HG02973 (cell line): ENCODE measurements around the gene MAML3.

Experiments used
- ATAC-seq: cut with Tn5 transposase; IDR thresholded peaks from one replicate; pipeline ENCODE4 v1.9.1; 2021; ENCODE audit warnings: moderate library complexity; ENCODE audit not compliant: unreplicated experiment

MAML3 gene

GRCh38 chr4:140080883-140081282 lies 73.1 kb downstream of the MAML3 start:
- no peak for ATAC-seq

- ATAC-seq: no peak
These were observed 75.6 kb downstream of the MAML3 start for GRCh38 chr4:140078366-140078765.

- ATAC-seq: no peak
These were observed 77.7 kb downstream of the MAML3 start for GRCh38 chr4:140076307-140076706.

- peak; percentile 88 for ATAC-seq
These were observed 82.2 kb downstream of the MAML3 start for GRCh38 chr4:140071806-140072205.

- no peak for ATAC-seq
These were observed 83.0 kb downstream of the MAML3 start for GRCh38 chr4:140070973-140071372.

- no peak for ATAC-seq
These were observed 83.6 kb downstream of the MAML3 start for GRCh38 chr4:140070366-140070765.

- no peak for ATAC-seq
These were observed 84.9 kb downstream of the MAML3 start for GRCh38 chr4:140069066-140069465.

GRCh38 chr4:140068271-140068670 lies 85.7 kb downstream of the MAML3 start:
- ATAC-seq: no peak

- ATAC-seq: no peak
These were observed 87.7 kb downstream of the MAML3 start for GRCh38 chr4:140066031-140066930.

GRCh38 chr4:140065393-140065792 lies 88.6 kb downstream of the MAML3 start:
- ATAC-seq: no peak

- ATAC-seq: no peak
These were observed 92.2 kb downstream of the MAML3 start for GRCh38 chr4:140061659-140062289.

- ATAC-seq: no peak
These were observed 92.8 kb downstream of the MAML3 start for GRCh38 chr4:140061194-140061593.

- ATAC-seq: no peak
These were observed 94.8 kb downstream of the MAML3 start for GRCh38 chr4:140059159-140059558.

GRCh38 chr4:140057701-140058100 lies 96.3 kb downstream of the MAML3 start:
- ATAC-seq: no peak

- no peak for ATAC-seq
These were observed 98.0 kb downstream of the MAML3 start for GRCh38 chr4:140056015-140056414.

GRCh38 chr4:140054861-140055260 lies 99.1 kb downstream of the MAML3 start:
- ATAC-seq: no peak

GRCh38 chr4:140053185-140053584 lies 100.8 kb downstream of the MAML3 start:
- no peak for ATAC-seq

GRCh38 chr4:140052050-140052449 lies 101.9 kb downstream of the MAML3 start:
- no peak for ATAC-seq

GRCh38 chr4:140049849-140050637 lies 103.9 kb downstream of the MAML3 start:
- ATAC-seq: no peak

- peak; percentile 61 for ATAC-seq
These were observed 104.7 kb downstream of the MAML3 start for GRCh38 chr4:140049024-140049848.
